ENCODE measurements around the gene KAZN.

KAZN gene

GRCh38 chr1:15081102-15081501 lies 482.6 kb downstream of the KAZN start:
- DNase-seq, result no peak

GRCh38 chr1:15083578-15083977 lies 485.1 kb downstream of the KAZN start:
- no peak for DNase-seq

- DNase-seq, result no peak
Observed at GRCh38 chr1:15088281-15088971, 489.9 kb downstream of the KAZN start.

GRCh38 chr1:15089258-15089992 lies 490.9 kb downstream of the KAZN start:
- no peak for DNase-seq

- DNase-seq, result peak; percentile 81
Observed at GRCh38 chr1:15090373-15090772, 491.9 kb downstream of the KAZN start.

- no peak for DNase-seq
Observed at GRCh38 chr1:15094056-15094455, 495.6 kb downstream of the KAZN start.

- DNase-seq, result no peak
Observed at GRCh38 chr1:15094719-15095495, 496.4 kb downstream of the KAZN start.

GRCh38 chr1:15095496-15095875 lies 497.0 kb downstream of the KAZN start:
- DNase-seq, result no peak

GRCh38 chr1:15096293-15096692 lies 497.8 kb downstream of the KAZN start:
- no peak for DNase-seq

GRCh38 chr1:15098176-15099125 lies 500.0 kb downstream of the KAZN start:
- no peak for DNase-seq

GRCh38 chr1:15099441-15100120 lies 501.1 kb downstream of the KAZN start:
- DNase-seq, result no peak

GRCh38 chr1:15100121-15100879 lies 501.8 kb downstream of the KAZN start:
- DNase-seq, result peak; percentile 48

- DNase-seq, result no peak
Observed at GRCh38 chr1:15100880-15101760, 502.6 kb downstream of the KAZN start.

- no peak for DNase-seq
Observed at GRCh38 chr1:15101801-15102200, 503.3 kb downstream of the KAZN start.

- no peak for DNase-seq
Observed at GRCh38 chr1:15102646-15103045, 504.2 kb downstream of the KAZN start.

- DNase-seq, result no peak
Observed at GRCh38 chr1:15103211-15103610, 504.7 kb downstream of the KAZN start.

- DNase-seq, result no peak
Observed at GRCh38 chr1:15103906-15104305, 505.4 kb downstream of the KAZN start.

- no peak for DNase-seq
Observed at GRCh38 chr1:15104768-15105167, 506.3 kb downstream of the KAZN start.

GRCh38 chr1:15106608-15107007 lies 508.1 kb downstream of the KAZN start:
- no peak for DNase-seq

- no peak for DNase-seq
Observed at GRCh38 chr1:15107058-15107687, 508.7 kb downstream of the KAZN start.

Data from NCI-H1105 (cell line).